Fibroblast of skin of right biceps (primary cell): ENCODE data around the gene PRPF4.
A peak's percentile ranks its signal among the peaks of the same experiment; 100 is the strongest.
"Not testable (repeated sequence)": the region's sequence is repeated elsewhere in the genome, so short reads cannot be mapped to it uniquely, and the experiment has no call there.

Source experiments
- DNase-seq: peaks from one replicate; pipeline ENCODE4 v3.0.0-alpha.2; 2013

PRPF4 gene

DNA sequence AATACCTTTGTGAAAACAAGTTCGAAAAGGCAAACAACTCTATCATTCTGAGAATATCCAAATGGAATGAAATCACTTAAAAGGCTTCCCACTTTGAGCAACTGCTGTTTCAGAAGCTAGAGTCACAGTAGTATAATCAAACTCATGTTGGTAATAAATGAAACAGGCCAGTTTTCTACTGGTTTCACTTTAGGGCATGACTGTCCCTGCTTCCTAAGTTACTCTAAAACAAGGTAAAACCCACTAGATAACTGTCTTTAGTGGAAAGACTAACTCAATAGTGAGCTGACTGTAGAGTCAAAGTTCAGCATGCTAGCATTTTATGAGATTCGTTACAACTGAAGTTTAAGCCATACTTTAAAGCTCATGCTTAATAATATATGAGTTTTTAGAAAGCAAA lies 6.1 kb upstream of the PRPF4 start:
- DNase-seq, result no peak

DNA sequence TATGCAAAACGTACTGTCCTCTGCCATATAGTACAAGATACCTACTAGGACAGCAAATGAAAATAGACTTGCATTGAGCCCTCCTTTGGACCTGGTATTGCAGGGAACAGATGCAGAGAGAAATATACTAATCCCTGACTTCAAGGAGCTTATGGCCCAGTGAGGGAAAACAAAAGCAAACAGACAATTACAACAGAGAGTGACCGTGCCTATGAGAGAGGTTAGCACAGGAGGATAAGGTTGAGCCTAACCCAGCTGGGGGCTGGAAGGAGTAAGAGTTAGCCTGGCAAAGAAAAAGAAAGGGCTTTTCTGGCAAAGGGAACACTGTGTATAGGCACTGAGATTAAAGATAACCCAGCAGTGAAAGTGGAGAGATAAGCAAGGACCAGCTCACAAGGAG lies 5.6 kb upstream of the PRPF4 start:
- no peak for DNase-seq

DNA sequence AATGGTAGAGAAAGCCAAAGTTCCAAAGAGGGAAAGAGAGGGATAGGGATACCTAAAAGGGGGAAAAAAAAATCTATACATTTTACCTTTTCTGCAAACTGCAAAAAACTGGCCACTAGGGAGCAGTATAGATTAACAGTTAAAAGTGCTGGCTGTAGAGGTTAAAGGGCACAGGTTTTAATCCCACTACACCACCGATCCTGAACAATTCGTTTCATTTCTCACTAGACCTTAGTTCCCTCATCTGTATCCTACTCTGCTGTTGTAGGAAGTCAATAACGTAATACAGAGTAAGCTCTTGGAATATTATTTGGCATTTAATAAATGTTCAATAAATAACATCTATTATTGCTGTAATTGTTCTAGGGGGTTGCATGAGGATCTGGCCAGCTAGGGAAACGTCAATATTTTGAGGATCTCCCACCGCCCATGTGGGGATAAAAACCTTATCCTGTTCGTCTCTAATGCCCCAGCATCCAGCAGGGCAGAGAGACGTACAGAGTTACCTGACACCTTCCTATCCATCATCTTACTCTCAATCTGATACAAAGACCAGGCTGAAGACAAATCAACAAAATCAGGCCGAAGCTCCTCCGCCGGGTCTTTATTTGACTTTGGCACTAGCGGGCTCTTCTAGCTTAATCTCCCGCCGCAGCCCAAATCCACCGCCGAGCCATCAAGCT lies 843 bp upstream of the PRPF4 start:
- DNase-seq, result peak; percentile 61

DNA sequence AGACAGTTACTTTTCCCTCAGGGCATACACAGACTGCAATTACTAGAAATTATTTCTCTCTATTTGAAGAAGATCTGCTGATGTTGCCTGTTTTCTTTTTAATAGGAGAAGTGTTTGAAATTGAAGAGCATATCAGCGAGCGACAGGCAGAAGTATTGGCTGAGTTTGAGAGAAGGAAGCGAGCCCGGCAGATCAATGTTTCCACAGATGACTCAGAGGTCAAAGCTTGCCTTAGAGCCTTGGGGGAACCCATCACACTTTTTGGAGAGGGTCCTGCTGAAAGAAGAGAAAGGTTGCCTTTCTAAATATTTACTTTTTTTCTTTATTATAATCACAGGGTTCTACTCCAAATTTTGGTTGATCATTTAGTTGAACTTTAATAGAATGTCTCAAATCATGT lies 3.4 kb downstream of the PRPF4 start:
- DNase-seq, result no peak

DNA sequence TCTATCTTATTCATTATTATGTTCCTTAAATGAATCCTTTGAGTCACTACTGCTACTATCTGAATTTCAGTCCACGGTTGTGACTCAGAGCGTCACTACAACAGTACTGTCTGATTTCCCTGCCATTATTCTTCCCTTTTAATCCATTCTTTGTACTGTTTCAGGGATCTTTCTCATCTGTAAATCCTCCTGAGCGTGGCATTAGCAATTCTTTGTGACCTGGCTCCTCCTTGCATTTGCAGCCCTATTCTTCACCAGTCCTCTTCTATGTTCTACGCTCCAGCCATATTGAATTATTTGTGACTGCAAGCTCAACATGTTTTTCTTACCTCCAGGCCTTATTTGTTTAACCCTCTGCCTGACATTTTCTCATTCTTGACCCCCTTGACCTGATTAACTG lies 5.9 kb downstream of the PRPF4 start:
- DNase-seq, result no peak

DNA sequence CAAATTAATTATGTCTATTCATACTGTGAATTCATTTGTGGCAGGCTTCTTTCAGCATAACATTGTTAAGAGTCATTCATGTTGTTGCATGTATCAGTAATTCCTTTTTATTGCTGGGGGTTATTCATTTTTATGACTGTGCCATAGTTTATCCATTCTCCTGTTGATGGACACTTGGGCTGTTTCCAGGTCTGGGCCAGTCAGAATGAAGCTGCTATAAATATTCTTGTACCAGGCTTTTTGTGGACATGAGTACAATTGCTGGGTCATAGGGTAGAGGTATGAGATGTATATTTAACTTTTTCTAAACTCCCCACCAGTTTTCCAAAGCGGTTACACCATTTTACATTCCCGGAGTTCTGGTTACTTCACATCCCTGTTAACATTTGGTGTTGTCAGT lies 13.6 kb downstream of the PRPF4 start:
- DNase-seq, result no peak

DNA sequence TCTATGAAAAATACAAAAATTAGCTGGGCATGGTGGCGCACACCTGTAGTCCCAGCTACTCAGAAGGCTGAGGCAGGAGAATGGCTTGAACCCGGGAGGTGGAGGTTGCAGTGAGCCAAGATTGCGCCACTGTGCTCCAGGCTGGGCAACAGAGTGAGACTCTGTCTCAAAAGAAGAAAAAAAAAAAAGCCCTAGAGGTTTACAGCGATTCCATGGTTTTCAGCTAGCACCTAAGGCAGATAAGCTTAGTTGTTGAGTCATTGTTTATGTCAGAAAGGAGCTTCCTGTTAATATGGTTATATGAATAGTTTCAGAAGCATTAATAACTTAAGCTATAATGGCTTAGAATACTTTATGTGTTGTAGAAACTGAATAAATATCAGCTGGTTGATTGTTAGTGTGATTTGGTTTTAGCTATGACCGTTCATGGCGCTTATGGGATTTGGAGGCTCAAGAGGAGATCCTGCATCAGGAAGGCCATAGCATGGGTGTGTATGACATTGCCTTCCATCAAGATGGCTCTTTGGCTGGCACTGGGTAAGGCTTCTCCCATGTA lies 14.7 kb downstream of the PRPF4 start:
- no peak for DNase-seq

DNA sequence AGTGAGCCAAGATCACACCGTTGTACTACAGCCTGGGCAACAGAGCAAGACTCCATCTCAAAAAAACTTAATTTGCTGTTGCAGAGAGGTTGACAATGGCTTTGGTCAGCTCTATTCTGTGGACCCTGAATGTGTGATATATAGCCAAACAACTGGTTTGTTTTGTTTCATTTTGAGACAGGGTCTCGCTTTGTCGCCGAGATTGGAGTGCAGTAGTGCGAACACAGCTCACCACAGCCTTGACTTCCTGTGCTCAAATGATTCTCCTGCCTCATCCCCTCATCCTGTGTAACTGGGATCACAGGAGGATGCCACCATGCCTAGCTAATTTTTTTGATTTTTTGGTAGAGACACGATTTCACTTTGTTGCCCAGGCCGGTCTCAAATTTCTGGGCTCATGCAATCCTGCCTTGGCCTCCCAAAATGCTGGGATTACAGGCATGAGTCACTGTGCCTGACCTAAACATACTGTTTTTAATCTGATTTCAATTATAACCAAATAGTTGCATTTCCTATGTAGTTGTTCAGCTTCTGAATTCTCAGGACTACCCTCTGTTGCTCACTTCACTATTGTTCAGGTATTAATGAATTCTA lies 17.9 kb downstream of the PRPF4 start:
- peak; percentile 63 for DNase-seq

DNA sequence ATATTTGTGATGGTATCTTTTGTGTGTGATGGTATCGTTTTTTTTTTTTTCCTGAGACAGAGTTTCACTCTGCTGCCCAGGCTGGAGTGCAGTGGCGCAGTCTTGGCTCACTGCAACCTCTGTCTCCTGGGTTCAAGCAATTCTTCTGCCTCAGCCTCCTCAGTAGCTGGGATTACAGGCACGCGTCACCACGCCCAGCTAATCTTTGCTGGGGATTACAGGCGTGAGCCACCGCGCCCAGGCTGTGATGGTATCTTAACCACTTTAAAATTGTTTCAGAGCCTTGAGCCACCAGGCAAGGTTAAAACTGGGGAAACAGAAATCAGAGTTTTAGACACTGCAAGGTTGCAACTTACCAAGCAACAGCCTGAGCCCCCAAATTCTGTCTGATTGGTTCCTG lies 20.8 kb downstream of the PRPF4 start:
- DNase-seq, result not testable (repeated sequence)

DNA sequence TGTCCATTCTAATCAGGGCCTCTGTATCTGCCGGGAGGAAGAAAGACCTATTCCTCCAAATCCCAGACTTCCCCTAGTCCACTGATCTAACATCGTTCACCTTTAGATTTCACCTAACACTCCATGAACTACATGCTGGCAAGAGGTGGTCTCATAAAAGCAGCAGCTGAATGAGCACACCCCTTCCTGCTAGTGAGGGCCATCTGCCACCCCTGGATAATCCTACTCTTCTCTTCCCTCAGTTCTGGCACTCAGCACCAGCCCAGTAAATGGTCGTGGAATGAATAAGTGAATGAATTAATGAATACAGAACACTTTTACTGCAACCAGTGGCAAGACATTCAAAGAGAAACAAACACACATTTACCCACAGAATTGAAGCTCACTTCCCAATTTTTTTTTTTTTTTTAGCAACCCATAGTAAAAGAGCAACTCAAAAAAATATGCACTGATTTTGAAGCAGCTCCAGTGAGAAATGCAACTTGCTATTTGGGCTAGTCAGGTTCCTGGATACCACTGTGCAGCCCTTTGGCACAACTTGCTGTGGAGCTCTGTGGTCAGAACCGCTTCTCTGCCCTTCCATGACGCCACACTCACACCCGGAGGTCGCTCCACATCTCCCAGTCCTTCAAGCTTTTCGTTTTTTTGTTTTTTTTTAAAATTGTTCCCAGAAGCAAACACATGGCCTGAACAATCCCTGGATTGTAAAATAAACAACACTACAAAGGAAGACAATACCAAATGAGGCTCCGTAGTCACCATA lies 21.5 kb downstream of the PRPF4 start:
- no peak for DNase-seq

DNA sequence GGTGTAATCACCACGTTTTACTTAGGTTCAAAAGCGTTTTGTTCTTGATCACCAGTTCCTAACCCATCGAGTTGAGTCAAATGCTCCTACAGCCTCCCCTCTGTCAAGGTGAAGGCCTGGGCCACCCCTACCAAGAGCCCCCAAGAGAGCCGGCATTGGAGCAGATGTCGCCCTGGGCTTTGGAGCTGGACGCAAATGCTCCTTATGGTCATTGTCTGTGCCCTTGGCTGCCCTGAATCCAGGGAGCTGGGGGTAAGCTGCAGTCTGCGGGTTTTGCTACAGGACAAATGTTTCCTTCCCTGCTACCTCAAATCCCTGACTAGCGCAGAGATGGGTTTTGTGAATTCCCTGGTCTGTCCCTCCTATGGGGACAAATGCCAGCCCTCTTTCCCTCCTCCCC lies 22.9 kb downstream of the PRPF4 start:
- DNase-seq, result no peak

DNA sequence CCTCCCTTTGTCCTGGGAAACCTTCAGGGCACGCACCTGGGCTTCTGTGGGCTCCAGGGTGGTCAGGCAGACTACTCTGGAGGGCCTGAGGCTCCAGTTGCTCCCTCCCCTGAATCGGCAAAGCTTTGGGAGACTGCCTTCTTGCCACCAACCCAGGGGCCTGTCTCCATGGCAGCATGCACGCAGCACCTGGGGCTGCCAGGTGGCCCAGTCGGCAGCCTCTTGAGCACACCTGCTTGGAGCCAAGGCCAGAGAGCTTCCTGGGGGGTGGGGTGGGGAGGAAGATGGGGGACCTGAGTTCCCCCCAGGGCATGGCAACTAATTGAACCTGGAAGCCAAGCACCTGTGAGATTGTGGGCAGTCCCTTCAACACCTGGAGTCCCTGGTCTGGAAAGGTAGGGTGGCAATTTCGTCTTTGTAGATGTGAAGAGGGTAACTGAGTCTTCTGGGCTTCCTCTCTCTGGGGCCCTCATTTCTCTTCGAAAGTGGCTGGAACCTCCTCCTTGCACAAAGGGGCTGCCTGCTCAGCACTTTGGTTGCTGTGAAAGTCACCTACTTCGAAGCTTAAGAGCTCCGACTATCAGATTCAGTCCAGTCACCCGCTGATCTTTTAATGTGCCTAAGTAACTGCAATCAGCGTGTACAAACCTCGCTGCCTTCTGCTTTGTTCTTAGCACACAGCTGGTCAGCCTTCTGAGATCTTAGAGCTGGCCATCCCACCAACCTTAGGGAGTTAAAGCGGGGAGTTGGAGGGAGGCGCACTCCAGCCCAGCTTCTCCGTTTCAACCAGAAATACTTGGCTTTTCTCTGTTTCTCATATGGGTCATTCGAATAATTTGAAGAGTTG lies 23.7 kb downstream of the PRPF4 start:
- DNase-seq, result no peak

DNA sequence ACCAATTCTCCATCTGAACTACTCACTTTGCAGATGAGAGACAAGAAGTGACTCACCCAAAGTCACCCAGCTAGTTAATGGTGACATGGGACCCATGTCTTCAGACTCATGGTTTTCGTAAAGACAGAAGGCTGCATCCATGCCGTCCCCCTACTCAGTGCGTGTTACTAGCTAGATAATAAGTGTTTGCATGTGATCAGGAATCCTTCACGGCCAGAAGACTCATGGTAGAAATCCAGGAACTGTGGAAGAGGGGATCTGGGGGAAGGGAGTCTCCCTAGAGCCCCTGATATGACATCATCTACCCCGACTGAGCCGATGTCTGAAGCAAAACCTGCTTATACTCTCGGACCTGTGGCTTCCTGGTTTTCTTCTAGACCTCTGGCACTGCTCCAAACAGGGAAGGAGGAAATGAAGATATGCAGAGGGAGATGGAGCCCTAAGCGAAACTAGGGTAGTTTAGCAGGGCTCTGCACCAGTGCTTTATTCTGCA lies 24.4 kb downstream of the PRPF4 start:
- peak; percentile 35 for DNase-seq

DNA sequence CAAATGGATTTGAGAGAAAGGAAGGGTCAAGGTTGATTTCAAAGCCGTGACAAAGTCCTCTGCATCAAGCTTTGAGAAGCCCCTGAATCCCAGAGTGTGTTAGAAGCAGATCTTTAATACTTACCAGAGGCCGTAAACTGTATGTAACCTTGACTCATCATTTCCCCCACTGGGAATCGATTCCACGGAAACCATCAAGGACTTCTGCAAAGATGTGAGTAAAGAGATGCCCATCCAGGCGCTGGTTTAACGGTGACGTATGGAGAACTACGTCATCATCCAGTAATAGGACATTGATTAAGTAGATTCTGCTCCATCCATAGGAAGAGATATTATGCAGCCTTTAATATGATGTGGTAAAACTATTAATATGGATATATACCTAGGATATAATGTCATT lies 26.1 kb downstream of the PRPF4 start:
- DNase-seq, result peak; percentile 15

DNA sequence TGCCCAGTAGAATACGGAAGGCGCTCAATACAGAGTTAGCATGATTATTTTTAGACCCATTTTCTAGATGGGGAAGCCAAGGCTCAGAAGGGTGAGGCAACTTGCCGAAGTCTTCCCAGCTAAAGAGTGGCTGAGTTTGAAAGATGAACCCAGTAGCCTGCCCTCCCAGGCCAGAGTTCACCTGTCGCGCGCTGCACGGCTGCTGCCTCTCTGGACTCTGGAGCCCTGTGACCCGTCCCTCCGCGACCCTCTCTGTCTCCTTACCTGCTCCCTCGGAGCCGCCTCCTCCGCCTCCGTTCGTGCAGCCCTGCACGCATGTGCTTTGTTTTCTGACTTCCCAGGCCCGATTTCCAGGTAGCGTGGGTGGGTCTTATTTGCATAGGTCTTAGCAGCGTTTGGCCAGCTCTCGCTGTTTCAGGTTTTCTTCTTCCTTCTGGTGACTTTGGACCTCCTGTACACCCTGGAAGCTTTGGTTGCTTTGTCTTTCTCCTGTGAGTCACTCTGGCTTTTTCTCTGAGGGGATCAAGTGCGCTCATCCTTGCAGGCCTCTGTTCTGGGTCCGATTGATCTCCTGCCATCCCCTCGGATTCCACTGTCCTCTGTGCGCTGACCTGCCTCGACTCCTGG lies 27.4 kb downstream of the PRPF4 start, which contains the start of gene RNF183:
RNF183 (minus strand) TSS at position 585 of the 627 bp plus-strand sequence. CDS start 5,192 bp downstream, outside the sequence.
- DNase-seq, result no peak

DNA sequence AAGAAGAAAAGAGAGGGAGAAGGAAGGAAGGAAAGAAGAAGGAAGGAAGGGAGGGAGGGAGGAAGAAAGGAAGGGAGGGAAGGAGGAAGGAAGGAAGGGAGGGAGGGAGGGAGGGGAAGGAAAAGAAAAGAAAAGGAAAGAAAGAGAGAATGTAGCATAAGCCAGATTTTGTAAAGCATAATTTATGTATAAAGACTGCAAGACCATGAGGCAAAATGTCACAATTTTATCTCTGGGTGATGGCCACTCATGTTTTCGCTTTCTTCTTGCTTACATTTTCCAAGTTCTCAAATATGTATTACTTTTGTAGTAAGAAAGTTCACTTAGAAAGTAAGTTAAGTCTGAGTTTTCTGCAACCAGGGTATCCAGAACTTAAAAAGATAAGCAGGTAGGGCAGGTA lies 31.1 kb downstream of the PRPF4 start:
- no peak for DNase-seq

DNA sequence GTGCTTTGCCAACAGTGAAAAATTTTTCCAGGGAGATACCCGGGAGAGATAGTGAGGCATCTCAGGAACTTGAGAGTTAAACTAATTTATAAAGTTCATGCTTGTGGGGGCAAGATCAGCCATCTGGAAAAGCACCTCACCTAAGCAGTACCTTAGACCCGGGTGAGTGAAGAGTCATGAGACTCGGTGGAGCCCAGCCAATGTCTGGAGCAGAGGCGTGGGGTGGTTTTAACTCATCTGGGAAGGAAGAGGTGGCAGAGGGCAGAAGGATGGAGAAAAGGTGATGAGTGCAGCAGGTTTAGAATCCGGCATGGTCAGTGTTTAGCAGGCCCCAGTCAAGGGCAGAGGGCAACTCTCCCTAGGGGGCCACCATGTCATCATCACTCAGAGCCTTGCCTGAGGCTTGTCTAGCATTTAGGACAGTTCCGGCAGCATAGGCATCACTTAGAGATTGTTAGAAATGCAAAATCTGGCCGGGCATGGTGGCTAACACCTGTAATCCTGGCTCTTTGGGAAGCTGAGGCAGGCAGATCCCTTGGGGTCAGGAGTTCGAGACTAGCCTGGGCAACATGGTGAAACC lies 32.0 kb downstream of the PRPF4 start:
- no peak for DNase-seq

DNA sequence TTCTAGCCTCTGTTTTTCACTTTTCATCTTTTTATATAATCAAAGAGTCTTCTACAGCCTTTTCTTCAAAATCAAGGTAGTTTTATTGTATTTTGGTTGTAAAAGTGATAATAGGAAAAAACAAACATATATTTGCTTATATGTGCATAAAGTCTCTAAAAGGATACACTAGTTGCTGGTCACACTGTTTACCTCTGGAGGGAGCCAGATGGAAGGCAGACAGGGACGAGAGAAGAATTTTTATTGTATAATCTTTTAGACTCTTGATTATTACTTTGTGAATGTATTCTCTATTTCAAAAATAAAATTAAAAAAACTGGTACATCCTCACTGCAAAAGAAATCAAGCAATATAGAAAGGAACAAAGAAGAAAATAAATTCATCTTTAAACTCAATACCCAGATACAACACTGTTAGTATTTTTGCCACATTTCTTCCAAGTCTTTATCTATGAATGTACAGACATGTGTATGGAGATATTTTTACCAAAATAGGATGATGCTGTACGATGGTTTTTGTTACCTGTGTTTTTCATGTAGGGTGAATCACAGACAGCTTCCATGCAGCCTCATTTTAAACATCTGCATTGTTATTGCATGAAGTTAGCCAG lies 33.9 kb downstream of the PRPF4 start:
- peak; percentile 37 for DNase-seq

DNA sequence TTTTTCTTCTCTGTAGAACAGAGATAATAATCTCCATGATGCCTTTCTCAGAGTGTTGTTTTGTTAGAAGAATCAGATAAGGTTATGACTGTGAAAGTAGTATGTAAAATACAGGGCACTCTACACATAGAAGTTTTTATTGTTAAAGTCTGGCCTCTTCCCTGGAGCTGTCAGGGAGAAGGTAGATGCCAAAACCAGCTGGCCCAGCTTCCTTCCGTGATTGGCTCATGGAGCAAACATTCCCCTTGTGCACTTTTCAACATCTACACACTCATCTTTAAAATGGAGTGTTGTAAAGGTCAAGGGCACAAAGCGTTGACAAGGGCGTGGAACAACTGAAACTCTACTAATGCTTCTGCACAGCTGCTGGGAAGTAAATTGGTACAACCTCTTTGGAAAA lies 35.1 kb downstream of the PRPF4 start:
- DNase-seq, result no peak

DNA sequence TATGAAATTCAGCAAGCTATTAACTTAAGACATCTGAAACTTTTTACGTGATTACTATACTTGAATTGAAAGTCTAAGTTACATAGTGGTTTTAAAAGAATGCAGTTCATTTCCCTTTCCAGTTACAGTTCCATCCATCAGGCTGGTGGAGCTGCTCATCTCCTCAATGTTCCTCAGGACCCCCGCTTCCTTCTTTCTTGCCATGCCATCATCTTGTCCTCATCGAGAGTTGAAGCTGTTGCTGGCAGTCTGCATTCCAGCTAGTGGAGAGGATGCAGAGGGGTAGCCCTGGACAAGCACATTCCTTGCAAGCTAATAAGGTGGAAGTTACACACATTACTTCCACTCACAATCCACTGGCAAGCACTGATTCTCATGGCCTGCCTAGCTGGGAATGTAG lies 36.5 kb downstream of the PRPF4 start:
- DNase-seq, result peak; percentile 42

DNA sequence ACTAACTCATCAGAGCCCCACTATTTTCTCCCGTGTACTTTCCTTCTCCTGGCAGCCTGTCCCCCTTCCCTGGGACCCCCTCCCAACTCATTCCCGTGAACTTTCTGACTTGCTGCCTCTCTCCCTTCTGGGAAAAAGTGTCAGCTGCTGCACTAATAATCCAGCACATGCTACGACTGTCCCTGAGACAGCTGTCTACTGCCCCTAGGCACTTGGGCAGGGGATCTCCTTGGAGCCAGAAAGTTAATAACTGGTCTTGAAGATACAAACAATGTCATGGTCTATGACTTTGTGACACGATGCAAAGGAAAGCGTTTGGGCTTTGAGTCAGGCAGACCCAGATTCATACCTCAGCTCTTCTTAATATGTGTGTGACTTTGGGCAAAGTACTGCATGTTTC lies 37.8 kb downstream of the PRPF4 start:
- no peak for DNase-seq
